Tibial nerve (tissue), 4 donors: ENCODE measurements around the gene CCT5. TPM values are rescaled to one million over a fixed set of nuclear protein-coding genes. Genes with fewer than 3 reads are reported as not detected.

Experiments
- DNase-seq, 2 donors: peaks; one replicate each; pipeline ENCODE4 v3.0.0-alpha.2; 2019; ENCODE audit warnings: low spot score in 2 of 2
- H3K27ac ChIP-seq, 4 donors: fragments of 200-600 bp; sonication (generic) in 3 of 4; one replicate each; pipeline ENCODE4 v1.5.1; 2017 to 2019; ENCODE audit warnings: mild to moderate bottlenecking in 1 of 4
- H3K27me3 ChIP-seq, 2 donors: fragments of 200-600 bp; sonication (generic) in 1 of 2; one replicate each; pipeline versions ENCODE4 v1.5.1 to v1.6.0; 2017 to 2019
- H3K36me3 ChIP-seq, 3 donors: fragments of 200-600 bp; sonication (generic); one replicate each; pipeline ENCODE4 v1.5.1; 2018 to 2019
- H3K4me1 ChIP-seq, 4 donors: fragments of 200-600 bp; sonication (generic) in 3 of 4; one replicate each; pipeline ENCODE4 v1.5.1; 2017 to 2019
- H3K4me3 ChIP-seq, 4 donors: fragments of 200-600 bp; sonication (generic) in 3 of 4; one replicate each; pipeline ENCODE4 v1.5.1; 2017 to 2019; ENCODE audit warnings: mild to moderate bottlenecking in 1 of 4, moderate library complexity in 1 of 4
- H3K9me3 ChIP-seq, 4 donors: fragments of 200-600 bp; sonication (generic) in 3 of 4; one replicate each; pipeline ENCODE4 v1.5.1; 2017 to 2019
- CTCF ChIP-seq, 5 experiments: fragments of 200-600 bp in 3 of 5; fragments of 450-650 bp in 2 of 5; sonication (generic) in 3 of 5; IDR thresholded peaks; one replicate each; pipeline ENCODE4 v1.5.1; 2016 to 2019; ENCODE audit warnings: antibody characterized with exemption in 5 of 5, mild to moderate bottlenecking in 3 of 5, moderate library complexity in 2 of 5
- EP300 ChIP-seq, 2 donors: sonication (generic); formaldehyde crosslinking; IDR thresholded peaks; one replicate each; pipeline ENCODE4 v1.6.1; 2017; ENCODE audit warnings: antibody characterized with exemption in 2 of 2, mild to moderate bottlenecking in 1 of 2
- POLR2A ChIP-seq, 2 donors: fragments of 450-650 bp; IDR thresholded peaks; one replicate each; pipeline ENCODE4 v1.6.1; 2017; ENCODE audit warnings: antibody characterized with exemption in 2 of 2, mild to moderate bottlenecking in 2 of 2, moderate library complexity in 2 of 2
- WGBS, 2 donors: methylation state at CpG; one replicate each; pipeline ENCODE4 v1.1.5; 2018; 5-methylcytosine and 5-hydroxymethylcytosine counted together
- total RNA-seq, 4 donors: library from RNA; depleted of rRNA; stranded (reverse); fragments of >200 nt; gene quantifications; one replicate each; pipeline ENCODE4 v1.1.0, GENCODE V29; 2016

Gene CCT5
- total RNA-seq, 4 donors from 2014 or later: 102 to 152 (median 120) TPM

GRCh38 chr5:10304932-10305331 lies 54.9 kb downstream of the CCT5 start:
- no peak for TF ChIP-seq POLR2A (IDR thresholded peaks at IDR 0.05)
- TF ChIP-seq EP300 (IDR thresholded peaks at IDR 0.05): no peak
- no peak for TF ChIP-seq CTCF (IDR thresholded peaks at IDR 0.05)
- Histone ChIP-seq H3K4me1 (peaks cover 0 to 17% (median 3%) of the 10 kb centered on the region in 4 donors), H3K27ac (no peak overlapping the region), H3K4me3 (no peak overlapping the region), H3K36me3 (peaks cover 0 to 5% (median 0%) of the 10 kb centered on the region in 3 donors), H3K9me3 (no peaks in the 10 kb centered on the region), H3K27me3 (no peaks in the 10 kb centered on the region)
- no peak for DNase-seq
- 79 to 86% methylated on average over 5 of the region's 5 CpGs for WGBS, 2 donors

GRCh38 chr5:10306114-10306513 lies 56.0 kb downstream of the CCT5 start:
- Histone ChIP-seq H3K36me3 (no peaks in the 10 kb centered on the region), H3K4me3 (no peak overlapping the region), H3K27ac (peak overlapping the region in 2 of 4 donors; percentile 8 to 84), H3K4me1 (peaks cover 0 to 24% (median 3%) of the 10 kb centered on the region in 4 donors), H3K9me3 (no peaks in the 10 kb centered on the region), H3K27me3 (no peaks in the 10 kb centered on the region)
- DNase-seq: no peak
- 63 to 77% methylated on average over 5 of the region's 5 CpGs for WGBS, 2 donors
- TF ChIP-seq CTCF (IDR thresholded peaks at IDR 0.05) (no peak), EP300 (IDR thresholded peaks at IDR 0.05) (no peak), POLR2A (IDR thresholded peaks at IDR 0.05) (no peak)

- Histone ChIP-seq H3K4me1 (peaks cover 0 to 31% (median 3%) of the 10 kb centered on the region in 4 donors), H3K27ac (peak overlapping the region in 3 of 4 donors; percentile 84 to 85 (median 84)), H3K36me3 (no peaks in the 10 kb centered on the region), H3K4me3 (peak overlapping the region; percentile 47 to 65 (median 61)), H3K27me3 (no peaks in the 10 kb centered on the region), H3K9me3 (no peaks in the 10 kb centered on the region)
- DNase-seq: no peak
- 59% methylated on average over 8 of the region's 8 CpGs for WGBS, 2 donors
- no peak for TF ChIP-seq POLR2A (IDR thresholded peaks at IDR 0.05)
Observed at GRCh38 chr5:10306806-10307205, 56.7 kb downstream of the CCT5 start.

- peak within 1 kb of the TSS in 3 of 4 donors; percentile 84 to 85 (median 84) for H3K27ac ChIP-seq
- H3K36me3 ChIP-seq: no peaks in the 10 kb centered on the region
- no peak for TF ChIP-seq CTCF (IDR thresholded peaks at IDR 0.05)
- peak in 1 of 2 donors; percentile 31 for TF ChIP-seq EP300 (IDR thresholded peaks at IDR 0.05)
- H3K4me3 ChIP-seq: peak within 1 kb of the TSS; percentile 47 to 65 (median 61)
- no peaks in the 10 kb centered on the region for H3K27me3 ChIP-seq
- DNase-seq: no peak
- peaks cover 0 to 37% (median 3%) of the 10 kb centered on the region in 4 donors for H3K4me1 ChIP-seq
- WGBS, 2 donors: 3% methylated on average over 49 to 56 of the region's 56 CpGs
- H3K9me3 ChIP-seq: no peaks in the 10 kb centered on the region
Observed at GRCh38 chr5:10307206-10308148, 57.4 kb downstream of the CCT5 start, which contains the start of gene CMBL. Gene CMBL, minus strand, starts transcription at chr5:10307902. Its CDS starts 17,140 bp downstream, at chr5:10290762.

- TF ChIP-seq EP300 (IDR thresholded peaks at IDR 0.05) (no peak), POLR2A (IDR thresholded peaks at IDR 0.05) (no peak), CTCF (IDR thresholded peaks at IDR 0.05) (no peak)
- Histone ChIP-seq H3K27ac (no peak overlapping the region), H3K4me1 (peaks cover 0 to 37% (median 3%) of the 10 kb centered on the region in 4 donors), H3K4me3 (no peak overlapping the region), H3K36me3 (no peaks in the 10 kb centered on the region), H3K27me3 (no peaks in the 10 kb centered on the region), H3K9me3 (no peaks in the 10 kb centered on the region)
- WGBS, 2 donors: 66 to 68% methylated on average over 6 of the region's 6 CpGs
- DNase-seq: no peak
Observed at GRCh38 chr5:10308844-10309243, 58.8 kb downstream of the CCT5 start.
